ENCODE results near the gene NARS2. TPM values are rescaled to one million over a fixed set of nuclear protein-coding genes. Genes with fewer than 3 reads are reported as not detected.

NARS2 gene
- polyA plus RNA-seq, 3 donors, result 36.9 to 48.2 (median 41.2) TPM

Other genes starting within 250 kb of the NARS2 start
- 10 to 100 TPM; 17.1 to 19.8 (median 17.8) TPM for gene GAB2, start 157.0 kb downstream of the NARS2 start, polyA plus RNA-seq (ENCODE audit: insufficient read length in 3 of 3)